GM21529 (cell line): ENCODE measurements around the gene DCPS.

Experiments
- ATAC-seq: cut with Tn5 transposase; IDR thresholded peaks from one replicate; pipeline ENCODE4 v1.9.1; 2021; ENCODE audit not compliant: unreplicated experiment

Gene DCPS

GRCh38 chr11:126327281-126328000, 23.6 kb downstream of the DCPS start:
- ATAC-seq: no peak

- ATAC-seq: no peak
Measured at GRCh38 chr11:126328001-126328390, 24.1 kb downstream of the DCPS start.

DNA sequence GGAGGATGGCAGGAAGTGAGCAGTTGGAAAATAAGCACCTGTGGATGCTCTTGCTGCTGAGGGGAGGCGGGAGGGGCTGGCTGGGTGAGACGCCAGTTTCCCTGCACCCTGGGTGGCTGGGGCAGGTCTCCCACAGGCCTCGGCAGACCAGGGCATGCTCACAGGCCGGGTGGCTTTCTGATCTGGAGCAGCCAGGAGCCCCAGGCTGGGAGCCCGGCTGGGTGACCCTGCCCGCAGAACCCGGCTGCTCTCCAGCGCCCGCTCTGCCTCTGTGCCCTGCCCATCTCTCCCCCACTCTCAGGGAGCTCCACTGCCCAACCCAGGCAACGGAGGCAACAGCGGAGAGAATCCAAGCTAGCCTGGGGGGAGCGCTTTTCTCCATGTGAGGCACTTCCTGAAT, 24.6 kb downstream of the DCPS start:
- ATAC-seq: no peak

GRCh38 chr11:126328938-126329643, 25.2 kb downstream of the DCPS start:
- ATAC-seq: no peak

DNA sequence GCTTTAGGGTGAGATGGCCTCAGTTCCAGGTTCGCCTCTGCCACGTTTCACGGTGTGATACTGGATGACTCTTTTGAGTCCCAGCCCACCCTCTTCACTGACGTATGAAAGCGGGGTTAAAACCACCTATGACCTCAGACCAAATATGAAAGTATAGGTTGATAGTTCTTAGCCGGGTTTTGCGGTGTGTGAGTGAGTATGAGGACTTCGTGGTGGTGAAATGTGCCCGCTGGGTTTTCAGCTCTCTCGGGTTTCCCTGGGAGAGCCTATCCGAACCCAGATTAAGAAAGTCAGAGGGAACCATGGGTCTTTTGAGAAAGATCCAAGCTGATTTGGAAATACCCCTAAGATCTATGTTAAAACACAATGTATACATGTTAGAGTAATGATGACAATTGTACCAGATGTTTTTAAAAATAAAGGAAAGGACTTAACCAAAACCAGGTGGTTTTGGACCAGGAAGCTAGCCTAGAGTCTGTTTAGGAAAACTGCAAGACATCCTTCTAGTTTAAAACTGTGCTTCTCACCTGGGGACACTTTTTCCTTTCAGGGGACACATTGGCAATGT, 25.9 kb downstream of the DCPS start:
- ATAC-seq: no peak

DNA sequence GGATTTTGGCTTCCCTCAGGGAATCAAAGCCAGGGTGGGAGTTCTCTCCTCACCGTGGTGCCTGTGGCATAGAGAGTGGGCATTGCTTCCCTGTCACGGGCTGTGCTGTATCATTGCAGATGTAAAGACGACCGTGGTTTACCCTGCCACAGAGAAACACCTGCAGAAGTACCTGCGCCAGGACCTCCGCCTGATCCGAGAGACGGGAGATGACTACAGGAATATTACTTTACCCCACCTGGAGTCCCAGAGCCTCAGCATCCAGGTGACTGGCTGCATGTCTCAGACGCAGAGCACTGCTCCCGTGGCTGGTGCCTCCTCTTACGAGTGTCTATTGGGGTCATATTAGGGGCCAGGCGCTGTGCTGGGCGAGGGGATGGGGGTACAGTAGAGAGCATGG, 27.4 kb downstream of the DCPS start:
- no peak for ATAC-seq

GRCh38 chr11:126332221-126332711, 28.4 kb downstream of the DCPS start:
- no peak for ATAC-seq

DNA sequence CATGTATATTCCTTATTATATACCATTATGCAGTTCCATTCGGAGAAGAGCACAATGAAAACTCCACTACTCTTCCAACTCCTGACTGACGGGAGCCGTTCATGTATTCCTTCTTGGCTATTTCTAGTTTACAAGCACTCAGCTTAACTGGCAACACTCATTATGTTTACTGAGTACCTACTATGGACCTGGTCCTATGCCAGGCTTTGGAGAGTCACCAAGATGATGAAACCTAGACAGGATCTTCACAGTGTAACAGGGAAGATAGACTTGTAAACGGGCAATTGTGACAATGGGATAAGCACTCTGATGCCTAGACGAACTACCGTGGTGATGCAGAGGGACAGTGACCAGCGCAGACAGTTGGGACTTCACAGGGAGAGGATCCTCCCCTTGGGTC, 29.3 kb downstream of the DCPS start:
- ATAC-seq: no peak

DNA sequence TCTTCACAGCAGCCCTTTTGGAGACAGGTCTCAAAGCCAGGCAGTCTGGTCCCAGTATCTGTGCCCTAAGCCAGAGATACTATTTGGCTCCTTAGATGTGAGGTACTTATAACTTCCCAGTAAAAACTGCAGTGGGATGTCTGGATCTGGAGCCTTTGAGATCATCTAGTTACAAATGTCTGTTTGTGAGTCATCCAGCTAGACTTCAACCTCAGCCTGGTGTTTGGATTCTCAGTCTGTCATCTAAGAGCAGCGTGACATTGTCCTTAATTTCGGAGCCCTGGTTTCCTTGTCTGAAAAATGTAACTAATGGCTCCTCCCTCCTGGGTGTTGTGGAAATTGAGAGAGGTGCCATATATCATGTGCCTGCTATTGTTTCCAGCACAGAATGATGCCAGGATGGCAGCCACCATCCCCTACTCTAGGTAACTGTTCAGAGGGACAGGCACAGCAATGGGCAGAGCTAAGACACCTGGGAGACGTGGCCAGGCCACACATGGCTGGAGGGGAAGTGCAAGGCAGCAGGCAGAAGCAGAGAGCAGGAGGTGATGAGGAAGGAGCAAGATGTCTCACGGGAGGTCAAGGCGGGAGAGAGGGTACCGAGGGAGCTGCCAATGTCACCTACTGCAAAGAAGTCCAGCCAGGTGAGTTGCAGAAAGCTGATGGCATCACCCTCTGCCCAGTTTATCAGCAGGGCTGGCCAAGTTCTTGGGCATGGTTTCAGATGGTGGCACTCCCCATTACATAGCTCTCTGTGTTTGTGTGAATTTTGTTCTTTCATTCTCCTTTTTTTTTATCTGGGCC, 31.0 kb downstream of the DCPS start:
- ATAC-seq: no peak

- ATAC-seq: no peak
Measured at GRCh38 chr11:126335463-126335760, 31.6 kb downstream of the DCPS start.

GRCh38 chr11:126336138-126336541, 32.3 kb downstream of the DCPS start:
- ATAC-seq: no peak

DNA sequence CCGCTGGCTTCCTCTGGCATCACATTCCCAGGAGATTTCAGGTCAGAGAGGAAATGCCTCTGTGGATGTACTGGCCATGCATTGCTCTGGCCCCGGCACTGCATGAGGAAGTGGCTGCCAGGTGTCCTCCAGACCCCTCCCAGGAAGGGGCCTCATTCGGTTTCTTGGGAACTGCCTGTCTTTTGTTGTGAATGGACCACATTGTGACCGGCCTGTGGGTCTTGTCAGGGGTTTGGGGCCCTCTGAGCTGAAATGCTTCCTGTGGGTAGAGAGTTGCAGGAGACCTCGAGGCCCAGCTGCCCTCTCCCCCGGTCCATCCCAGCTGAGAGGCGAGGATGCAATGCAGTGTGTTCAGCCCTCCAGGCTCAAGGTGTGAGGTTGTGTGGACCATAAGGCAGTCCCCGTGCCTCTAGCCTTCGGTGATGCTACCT, 32.8 kb downstream of the DCPS start:
- no peak for ATAC-seq

DNA sequence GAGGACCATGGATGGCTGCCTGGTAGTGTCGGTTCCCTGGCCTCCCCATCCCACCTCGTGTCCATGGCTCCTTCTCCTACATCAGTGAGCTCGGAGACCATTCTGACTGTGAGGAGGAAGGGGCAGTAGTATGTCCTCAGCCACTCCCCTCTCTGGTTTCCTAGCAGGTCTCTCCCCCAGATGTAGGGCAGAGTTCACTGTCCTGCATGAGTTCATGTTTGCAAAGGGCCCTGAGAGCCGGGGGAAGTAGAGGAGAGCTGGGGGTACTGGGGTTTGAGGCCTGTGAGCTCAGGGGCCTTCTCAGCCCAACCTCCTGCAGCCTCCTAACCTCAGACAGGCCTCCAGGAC, 33.2 kb downstream of the DCPS start:
- ATAC-seq: no peak

DNA sequence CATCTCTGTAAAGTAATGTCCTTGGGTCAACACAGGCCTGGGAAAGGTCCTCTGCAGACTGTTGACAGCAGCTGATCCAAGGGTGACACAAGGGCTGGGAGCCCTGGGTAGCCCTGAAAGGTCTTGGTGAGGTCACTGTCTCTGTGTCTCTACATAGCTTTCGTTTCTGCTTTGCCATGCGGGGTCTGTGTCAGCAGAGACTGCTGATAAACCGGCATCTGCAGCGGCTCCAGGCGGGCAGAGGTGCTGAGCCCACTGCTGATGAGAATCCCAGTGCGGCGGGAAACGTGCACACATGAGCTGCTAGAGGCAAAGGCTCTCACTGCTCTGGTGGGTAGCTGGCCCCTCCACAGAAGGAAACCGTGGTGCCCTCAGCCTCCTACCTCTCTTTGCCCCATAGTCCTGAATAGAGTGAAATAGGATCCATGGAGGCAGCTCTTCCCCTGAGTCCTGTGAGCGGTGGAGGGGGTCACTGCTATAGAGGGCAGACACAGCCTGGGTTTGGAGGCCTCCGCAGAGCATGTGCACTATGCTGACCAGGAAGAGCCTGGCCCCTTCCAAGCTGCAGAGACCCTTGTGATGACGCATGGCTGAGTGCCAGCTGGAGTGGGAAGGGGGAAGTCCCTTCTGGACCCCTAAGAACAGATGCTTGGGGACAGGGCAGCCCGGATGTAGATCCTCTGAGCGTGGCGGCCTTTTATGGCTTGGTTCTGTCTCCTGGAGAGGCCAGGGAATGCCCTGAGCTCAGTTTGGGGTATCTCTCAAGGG, 33.8 kb downstream of the DCPS start:
- ATAC-seq: no peak

- no peak for ATAC-seq
Measured at GRCh38 chr11:126338346-126339055, 34.6 kb downstream of the DCPS start.

DNA sequence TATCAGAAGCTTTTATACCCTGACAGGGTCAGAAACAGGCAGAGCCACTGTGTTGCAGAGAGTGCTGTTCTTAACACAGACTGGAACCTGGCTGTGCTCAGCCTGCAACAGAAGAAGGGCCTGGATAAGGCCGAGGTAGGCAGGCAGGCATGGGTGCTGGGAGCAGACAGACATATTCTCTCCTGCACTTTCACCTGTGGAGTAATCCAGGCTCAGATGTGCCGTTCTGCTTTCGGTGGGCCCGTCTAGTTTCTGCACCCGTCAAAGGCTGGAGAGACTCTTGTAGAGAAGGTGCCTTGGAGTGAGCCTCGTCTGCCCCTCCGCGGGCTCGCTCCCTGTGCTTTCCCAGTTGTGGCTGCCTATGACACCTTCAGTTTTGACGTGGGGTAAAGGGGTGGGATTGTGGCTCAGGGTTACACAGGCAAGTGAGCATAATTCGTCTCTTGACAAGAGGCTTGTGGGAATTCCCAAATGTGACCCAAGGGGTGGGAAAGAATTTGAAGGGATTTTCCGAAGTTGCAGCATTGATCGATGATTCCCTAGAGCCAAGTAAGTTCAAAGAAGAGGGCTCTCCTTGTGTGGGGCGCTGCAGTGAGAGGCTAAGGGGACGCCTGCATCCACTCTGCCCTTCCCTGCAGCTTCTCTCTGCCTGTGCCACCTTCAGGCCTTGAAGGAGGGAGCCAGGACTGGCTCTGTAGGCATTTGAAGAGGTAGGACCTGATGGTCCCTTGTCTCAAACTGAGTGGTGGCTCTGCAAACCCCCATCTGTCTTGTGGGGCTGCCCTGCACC, 35.4 kb downstream of the DCPS start:
- ATAC-seq: no peak

DNA sequence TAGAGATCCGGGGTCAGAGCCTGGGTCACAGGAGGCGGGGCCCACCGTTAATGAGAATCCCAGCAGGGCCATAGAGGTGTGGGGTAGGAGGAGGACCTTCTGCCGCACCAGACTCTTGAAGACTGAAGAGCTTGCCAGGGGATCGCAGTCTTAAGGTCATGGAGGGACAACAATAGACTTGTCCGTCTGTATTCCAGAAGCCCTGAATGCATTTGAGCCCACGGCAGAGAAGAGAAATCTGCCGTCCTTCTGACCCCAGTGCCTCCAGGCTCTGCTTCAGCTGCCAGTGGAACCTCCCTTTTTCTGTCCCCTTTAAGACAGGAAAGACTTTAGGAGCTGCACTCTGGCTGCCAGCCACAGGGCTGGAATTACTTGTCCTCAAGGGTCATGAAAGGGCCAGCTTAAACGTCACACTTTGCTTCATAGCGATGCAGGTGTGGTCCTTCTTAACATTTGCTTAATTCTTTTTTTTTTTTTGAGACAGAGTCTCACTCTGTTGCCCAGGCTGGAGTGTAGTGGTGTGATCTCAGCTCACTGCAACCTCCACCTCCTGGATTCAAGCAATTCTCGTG, 36.1 kb downstream of the DCPS start:
- ATAC-seq: no peak

GRCh38 chr11:126340960-126341606, 37.2 kb downstream of the DCPS start:
- ATAC-seq: no peak

- ATAC-seq: no peak
Measured at GRCh38 chr11:126341760-126342161, 37.9 kb downstream of the DCPS start.
